WTC11 (cell line): ENCODE measurements around the gene WIPF3. TPM values are rescaled to one million over a fixed set of nuclear protein-coding genes. Genes with fewer than 3 reads are reported as not detected.

Source experiments
- ATAC-seq: fragments of 200-7000 bp; cut with Tn5 transposase; 2 replicates; pipeline ENCODE4 v1.10.0; 2021; ENCODE audit warnings: mild to moderate bottlenecking, moderate library complexity
- CTCF ChIA-PET: fragments of 300-600 bp; sonication (Branson Sonifier 250); formaldehyde crosslinking; loops from one replicate; lab custom pipeline; 2021; ENCODE audit warnings: antibody characterized with exemption; lab: Charles Lee
- POLR2A ChIA-PET: fragments of 350-600 bp; sonication (Branson Sonifier 250); formaldehyde crosslinking; loops from one replicate; lab custom pipeline; 2021; ENCODE audit warnings: antibody characterized with exemption; lab: Charles Lee
- DNase-seq: peaks from one replicate; pipeline ENCODE4 v3.0.0; 2021; ENCODE audit warnings: low spot score
- H3K27ac Mint-ChIP-seq: 2 replicates; pipeline ENCODE4 v1.8.0; 2021; ENCODE audit warnings: mixed read lengths
- H3K27me3 Mint-ChIP-seq: 2 replicates; pipeline ENCODE4 v1.8.0; 2021; ENCODE audit warnings: low read depth, mild to moderate bottlenecking, moderate library complexity, mixed read lengths
- H3K36me3 Mint-ChIP-seq: 2 replicates; pipeline ENCODE4 v1.8.0; 2021; ENCODE audit warnings: mixed read lengths
- H3K4me1 Mint-ChIP-seq: 2 replicates; pipeline ENCODE4 v1.8.0; 2022; ENCODE audit warnings: mixed read lengths
- H3K4me3 Mint-ChIP-seq: 2 replicates; pipeline ENCODE4 v1.8.0; 2021; ENCODE audit warnings: mild to moderate bottlenecking, moderate library complexity, mixed read lengths
- H3K9me3 Mint-ChIP-seq: 2 replicates; pipeline ENCODE4 v1.8.0; 2021; ENCODE audit warnings: mixed read lengths
- CBFB ChIP-seq: sonication (generic); formaldehyde crosslinking; IDR thresholded peaks from 2 replicates; pipeline ENCODE4 v1.8.1; 2022; ENCODE audit warnings: mild to moderate bottlenecking, low read depth, missing genetic modification reagents
- CREB1 ChIP-seq: sonication (generic); formaldehyde crosslinking; IDR thresholded peaks from 2 replicates; pipeline ENCODE4 v1.8.0; 2023; ENCODE audit warnings: mild to moderate bottlenecking, missing genetic modification reagents
- E2F1 ChIP-seq: sonication (generic); formaldehyde crosslinking; IDR thresholded peaks from 2 replicates; pipeline ENCODE4 v1.8.0; 2022; ENCODE audit warnings: mild to moderate bottlenecking, missing genetic modification reagents
- ERG ChIP-seq: fragments of 250-450 bp; sonication (Bioruptor Pico); IDR thresholded peaks from 2 replicates; pipeline ENCODE4 v1.8.0; 2021; ENCODE audit warnings: mild to moderate bottlenecking
- ESRRA ChIP-seq: sonication (generic); formaldehyde crosslinking; IDR thresholded peaks from 2 replicates; pipeline ENCODE4 v1.8.1; 2022; ENCODE audit warnings: mild to moderate bottlenecking, missing genetic modification reagents, borderline replicate concordance
- GRHL2 ChIP-seq: fragments of 250-450 bp; sonication (Bioruptor Pico); IDR thresholded peaks from 2 replicates; pipeline ENCODE4 v1.8.0; 2022; ENCODE audit warnings: mild to moderate bottlenecking, moderate library complexity; ENCODE audit not compliant: insufficient replicate concordance, severe bottlenecking
- GTF2I ChIP-seq: fragments of 250-450 bp; sonication (Bioruptor Pico); conservative IDR thresholded peaks from 2 replicates; pipeline ENCODE4 v1.4.0; 2021; ENCODE audit warnings: mild to moderate bottlenecking
- JAZF1 ChIP-seq: fragments of 250-450 bp; sonication (Bioruptor Pico); IDR thresholded peaks from 2 replicates; pipeline ENCODE4 v1.9.0; 2021; ENCODE audit warnings: moderate library complexity, mild to moderate bottlenecking, inconsistent platforms
- JUN ChIP-seq: sonication (generic); formaldehyde crosslinking; IDR thresholded peaks from 2 replicates; pipeline ENCODE4 v1.8.0; 2023; ENCODE audit warnings: mild to moderate bottlenecking, missing genetic modification reagents
- NFE2L1 ChIP-seq: sonication (generic); formaldehyde crosslinking; IDR thresholded peaks from 2 replicates; pipeline ENCODE4 v1.8.1; 2023; ENCODE audit warnings: missing genetic modification reagents
- SOX15 ChIP-seq: fragments of 250-450 bp; sonication (Bioruptor Pico); IDR thresholded peaks from 2 replicates; pipeline ENCODE4 v1.9.0; 2021; ENCODE audit warnings: mild to moderate bottlenecking
- TCF7 ChIP-seq: sonication (generic); formaldehyde crosslinking; IDR thresholded peaks from 2 replicates; pipeline ENCODE4 v1.8.0; 2022; ENCODE audit warnings: mild to moderate bottlenecking, low read depth, missing genetic modification reagents, moderate library complexity
- ZBTB21 ChIP-seq: sonication (generic); formaldehyde crosslinking; IDR thresholded peaks from 2 replicates; pipeline ENCODE4 v1.8.1; 2023; ENCODE audit warnings: mild to moderate bottlenecking, missing genetic modification reagents, borderline replicate concordance
- ZNF121 ChIP-seq: sonication (generic); formaldehyde crosslinking; IDR thresholded peaks from 2 replicates; pipeline ENCODE4 v1.8.0; 2023; ENCODE audit warnings: missing genetic modification reagents
- ZNF396 ChIP-seq: fragments of 250-450 bp; sonication (Bioruptor Pico); IDR thresholded peaks from 2 replicates; pipeline ENCODE4 v1.8.0; 2021; ENCODE audit warnings: mild to moderate bottlenecking, moderate library complexity, borderline replicate concordance
- ZNF416 ChIP-seq: fragments of 250-450 bp; sonication (Bioruptor Pico); IDR thresholded peaks from 2 replicates; pipeline ENCODE4 v1.9.0; 2021; ENCODE audit warnings: mild to moderate bottlenecking, inconsistent platforms
- ZNF425 ChIP-seq: fragments of 250-450 bp; sonication (Bioruptor Pico); conservative IDR thresholded peaks from 2 replicates; pipeline ENCODE4 v1.9.0; 2021; ENCODE audit warnings: mild to moderate bottlenecking
- total RNA-seq: library from RNA; stranded (reverse); gene quantifications from 3 replicates; pipeline ENCODE4 v1.2.3, GENCODE V29; 2021
- TF ChIP-seq, protein P1 (sequence below): sonication (generic); formaldehyde crosslinking; IDR thresholded peaks from 2 replicates; pipeline ENCODE4 v1.8.1; 2022; ENCODE audit warnings: low read depth, mild to moderate bottlenecking, moderate library complexity, missing genetic modification reagents, borderline replicate concordance
- TF ChIP-seq, protein P2 (sequence below): sonication (generic); formaldehyde crosslinking; IDR thresholded peaks from 2 replicates; pipeline ENCODE4 v1.8.1; 2022; ENCODE audit warnings: low read depth, missing genetic modification reagents, borderline replicate concordance
- TF ChIP-seq, protein P3 (sequence below): sonication (generic); formaldehyde crosslinking; IDR thresholded peaks from 2 replicates; pipeline ENCODE4 v1.8.1; 2023; ENCODE audit warnings: mild to moderate bottlenecking, missing genetic modification reagents

WIPF3 gene
- total RNA-seq, 1 experiment from 2014 or later = 9.9 TPM

DNA sequence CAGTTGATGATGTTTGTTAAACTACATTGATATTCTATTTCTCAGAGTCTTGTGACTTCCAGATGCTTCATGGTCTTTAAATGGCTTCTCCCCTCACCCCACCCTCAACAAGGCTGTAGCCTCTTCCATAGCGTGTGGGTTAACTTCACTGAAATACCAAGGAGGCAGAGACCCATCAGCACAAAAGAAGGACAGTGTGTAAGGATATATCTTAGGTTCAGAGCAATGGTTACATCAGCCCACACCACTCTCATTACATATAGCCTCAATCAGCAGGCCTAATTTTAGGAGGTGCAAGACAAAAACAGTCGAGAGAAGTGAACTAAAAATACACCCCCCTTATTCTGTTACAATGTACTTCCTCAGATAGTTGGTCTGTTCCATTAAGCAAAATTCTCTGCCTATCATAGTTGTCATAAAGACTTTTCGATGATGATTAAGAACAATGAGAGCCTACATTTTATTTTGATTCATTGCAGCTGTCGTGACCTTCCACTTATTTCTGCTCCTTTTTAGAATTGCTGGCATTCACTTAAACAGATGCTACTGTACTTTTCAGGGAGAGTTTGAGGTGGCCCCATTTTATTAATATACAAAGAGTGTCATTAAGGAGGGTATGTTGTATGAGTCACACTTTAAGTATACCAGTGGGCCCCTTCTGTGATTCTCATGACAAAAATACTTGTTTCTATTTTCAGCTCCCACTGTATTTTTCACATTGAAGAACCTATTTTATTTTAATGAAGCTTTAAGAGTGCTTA lies 52.1 kb downstream of the WIPF3 start:
- H3K9me3 Mint-ChIP-seq = no peaks in the 10 kb centered on the region
- ATAC-seq (no peak), DNase-seq (no peak)
- no peak overlapping the region for H3K27ac Mint-ChIP-seq
- CTCF ChIA-PET = no interaction called here
- no peak overlapping the region for H3K4me3 Mint-ChIP-seq
- peaks cover 35% of the 10 kb centered on the region for H3K4me1 Mint-ChIP-seq
- TF ChIP-seq ZNF121 (no peak), E2F1 (CRISPR knock-in tag) (no peak), GRHL2 (CRISPR knock-in tag) (no peak), CREB1 (CRISPR knock-in tag) (no peak), ESRRA (CRISPR knock-in tag) (no peak), ZNF396 (CRISPR knock-in tag) (no peak), JAZF1 (CRISPR knock-in tag) (no peak), CBFB (no peak), SOX15 (CRISPR knock-in tag) (no peak), TCF7 (CRISPR knock-in tag) (no peak), ZNF416 (CRISPR knock-in tag) (no peak), ZNF425 (CRISPR knock-in tag) (no peak)
- TF ChIP-seq, protein P1, sequence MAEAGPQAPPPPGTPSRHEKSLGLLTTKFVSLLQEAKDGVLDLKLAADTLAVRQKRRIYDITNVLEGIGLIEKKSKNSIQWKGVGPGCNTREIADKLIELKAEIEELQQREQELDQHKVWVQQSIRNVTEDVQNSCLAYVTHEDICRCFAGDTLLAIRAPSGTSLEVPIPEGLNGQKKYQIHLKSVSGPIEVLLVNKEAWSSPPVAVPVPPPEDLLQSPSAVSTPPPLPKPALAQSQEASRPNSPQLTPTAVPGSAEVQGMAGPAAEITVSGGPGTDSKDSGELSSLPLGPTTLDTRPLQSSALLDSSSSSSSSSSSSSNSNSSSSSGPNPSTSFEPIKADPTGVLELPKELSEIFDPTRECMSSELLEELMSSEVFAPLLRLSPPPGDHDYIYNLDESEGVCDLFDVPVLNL (CRISPR knock-in tag) = no peak
- H3K27me3 Mint-ChIP-seq = no peaks in the 10 kb centered on the region
- POLR2A ChIA-PET = no interaction called here
- no peaks in the 10 kb centered on the region for H3K36me3 Mint-ChIP-seq

GRCh38 chr7:29859104-29859503 lies 52.8 kb downstream of the WIPF3 start:
- Mint-ChIP-seq H3K9me3 (no peaks in the 10 kb centered on the region), H3K27ac (no peak overlapping the region)
- TF ChIP-seq GTF2I (CRISPR knock-in tag) = no peak
- TF ChIP-seq, protein P2, sequence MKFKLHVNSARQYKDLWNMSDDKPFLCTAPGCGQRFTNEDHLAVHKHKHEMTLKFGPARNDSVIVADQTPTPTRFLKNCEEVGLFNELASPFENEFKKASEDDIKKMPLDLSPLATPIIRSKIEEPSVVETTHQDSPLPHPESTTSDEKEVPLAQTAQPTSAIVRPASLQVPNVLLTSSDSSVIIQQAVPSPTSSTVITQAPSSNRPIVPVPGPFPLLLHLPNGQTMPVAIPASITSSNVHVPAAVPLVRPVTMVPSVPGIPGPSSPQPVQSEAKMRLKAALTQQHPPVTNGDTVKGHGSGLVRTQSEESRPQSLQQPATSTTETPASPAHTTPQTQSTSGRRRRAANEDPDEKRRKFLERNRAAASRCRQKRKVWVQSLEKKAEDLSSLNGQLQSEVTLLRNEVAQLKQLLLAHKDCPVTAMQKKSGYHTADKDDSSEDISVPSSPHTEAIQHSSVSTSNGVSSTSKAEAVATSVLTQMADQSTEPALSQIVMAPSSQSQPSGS = no peak
- TF ChIP-seq, all 79 proteins: peak for 0
- ATAC-seq = no peak
- CTCF ChIA-PET = no interaction called here
- H3K4me1 Mint-ChIP-seq = peaks cover 28% of the 10 kb centered on the region
- H3K27me3 Mint-ChIP-seq = no peaks in the 10 kb centered on the region
- no peak overlapping the region for H3K4me3 Mint-ChIP-seq
- POLR2A ChIA-PET = no interaction called here
- no peak for DNase-seq
- H3K36me3 Mint-ChIP-seq = no peaks in the 10 kb centered on the region

- Mint-ChIP-seq H3K4me3 (no peak overlapping the region), H3K9me3 (no peaks in the 10 kb centered on the region), H3K27ac (no peak overlapping the region), H3K4me1 (peaks cover 23% of the 10 kb centered on the region), H3K36me3 (no peaks in the 10 kb centered on the region), H3K27me3 (no peaks in the 10 kb centered on the region)
- ATAC-seq (no peak), DNase-seq (no peak)
- CTCF ChIA-PET = no interaction called here
- POLR2A ChIA-PET = no interaction called here
- no peak for TF ChIP-seq NFE2L1
- TF ChIP-seq E2F1 (CRISPR knock-in tag) = no peak
- TF ChIP-seq, protein P3, sequence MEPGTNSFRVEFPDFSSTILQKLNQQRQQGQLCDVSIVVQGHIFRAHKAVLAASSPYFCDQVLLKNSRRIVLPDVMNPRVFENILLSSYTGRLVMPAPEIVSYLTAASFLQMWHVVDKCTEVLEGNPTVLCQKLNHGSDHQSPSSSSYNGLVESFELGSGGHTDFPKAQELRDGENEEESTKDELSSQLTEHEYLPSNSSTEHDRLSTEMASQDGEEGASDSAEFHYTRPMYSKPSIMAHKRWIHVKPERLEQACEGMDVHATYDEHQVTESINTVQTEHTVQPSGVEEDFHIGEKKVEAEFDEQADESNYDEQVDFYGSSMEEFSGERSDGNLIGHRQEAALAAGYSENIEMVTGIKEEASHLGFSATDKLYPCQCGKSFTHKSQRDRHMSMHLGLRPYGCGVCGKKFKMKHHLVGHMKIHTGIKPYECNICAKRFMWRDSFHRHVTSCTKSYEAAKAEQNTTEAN = no peak
- TF ChIP-seq ERG (CRISPR knock-in tag) = no peak
- no peak for TF ChIP-seq TCF7 (CRISPR knock-in tag)
- TF ChIP-seq JUN (CRISPR knock-in tag) = no peak
- TF ChIP-seq ZBTB21 (CRISPR knock-in tag) = no peak
Observed at GRCh38 chr7:29859524-29860185, 53.3 kb downstream of the WIPF3 start.
